ENCODE results near the gene TSKS.

GRCh38 chr19:49782515-49782914 is 19.4 kb upstream of the TSKS start:
- TF ChIP-seq CTCF (IDR thresholded peaks at IDR 0.05) (no peak), POLR2AphosphoS5 (IDR thresholded peaks at IDR 0.05) (no peak)

All from upper lobe of left lung (tissue), 4 donors.